Common myeloid progenitor, CD34-positive (primary cell): ENCODE results near the gene CADPS.

ENCODE experiments used
- CTCF ChIA-PET: fragments of 350-600 bp; sonication (Branson Sonifier 250); formaldehyde crosslinking; loops from one replicate; lab custom pipeline; 2021; ENCODE audit warnings: antibody characterized with exemption; lab: Charles Lee
- POLR2A ChIA-PET: fragments of 350-600 bp; sonication (Branson Sonifier 250); formaldehyde crosslinking; loops from one replicate; lab custom pipeline; 2021; ENCODE audit warnings: antibody characterized with exemption; lab: Charles Lee
- DNase-seq, 3 donors: peaks; one replicate each; pipeline versions ENCODE4 v3.0.0 to v3.0.0-alpha.2; 2013
- H3K27ac ChIP-seq, 2 experiments: 1 replicate in 1 of 2; 2 replicates in 1 of 2; pipeline ENCODE4 v1.7.0; 2013; ENCODE audit warnings: inconsistent platforms in 2 of 2, low read length in 2 of 2, mild to moderate bottlenecking in 2 of 2, low read depth in 1 of 2, moderate library complexity in 1 of 2; ENCODE audit not compliant: severe bottlenecking in 2 of 2, insufficient read depth in 1 of 2, poor library complexity in 1 of 2
- H3K27me3 ChIP-seq, 5 experiments: replicated peaks in 2 of 5; 1 replicate in 3 of 5; 2 replicates in 2 of 5; pipeline versions ENCODE4 v1.6.1 to v1.7.0; 2013; ENCODE audit warnings: low read length in 4 of 5, mild to moderate bottlenecking in 2 of 5, moderate library complexity in 2 of 5, inconsistent platforms in 1 of 5; ENCODE audit not compliant: insufficient read depth in 5 of 5, control insufficient read depth in 4 of 5
- H3K36me3 ChIP-seq, 4 experiments: 1 replicate in 2 of 4; 2 replicates in 2 of 4; pipeline versions ENCODE4 v1.6.1 to v1.7.0; 2013; ENCODE audit warnings: low read length in 3 of 4, control low read depth in 1 of 4, mild to moderate bottlenecking in 1 of 4; ENCODE audit not compliant: control insufficient read depth in 4 of 4, insufficient read depth in 4 of 4
- H3K4me1 ChIP-seq, 4 experiments: 1 replicate in 3 of 4; 2 replicates in 1 of 4; pipeline versions ENCODE4 v1.6.1 to v1.7.1; 2013; ENCODE audit warnings: low read length in 3 of 4, mild to moderate bottlenecking in 3 of 4, control low read depth in 1 of 4, inconsistent platforms in 1 of 4, moderate library complexity in 1 of 4; ENCODE audit not compliant: control insufficient read depth in 4 of 4, insufficient read depth in 4 of 4; ENCODE audit errors: control extremely low read depth in 1 of 4
- H3K4me3 ChIP-seq, 7 experiments: 1 replicate in 4 of 7; 2 replicates in 3 of 7; pipeline versions ENCODE4 v1.5.1 to v1.7.0; 2013; ENCODE audit warnings: mild to moderate bottlenecking in 7 of 7, low read length in 6 of 7, moderate library complexity in 6 of 7, inconsistent platforms in 2 of 7, low read depth in 2 of 7, control low read depth in 1 of 7; ENCODE audit not compliant: insufficient read depth in 4 of 7, control insufficient read depth in 1 of 7; ENCODE audit errors: extremely low read depth in 1 of 7
- H3K9me3 ChIP-seq, 5 experiments: 1 replicate in 4 of 5; 2 replicates in 1 of 5; pipeline versions ENCODE4 v1.6.1 to v1.7.1; 2013; ENCODE audit warnings: low read length in 4 of 5, mild to moderate bottlenecking in 2 of 5, inconsistent platforms in 1 of 5, low read depth in 1 of 5, moderate library complexity in 1 of 5; ENCODE audit not compliant: control insufficient read depth in 4 of 5, insufficient read depth in 2 of 5; ENCODE audit errors: control extremely low read depth in 1 of 5
- WGBS: methylation state at CpG from one replicate; pipeline ENCODE4 v1.1.5; 2013; ENCODE audit not compliant: insufficient coverage; 5-methylcytosine and 5-hydroxymethylcytosine counted together

Gene CADPS

GRCh38 chr3:62556121-62556815 is 318.9 kb downstream of the CADPS start:
- Histone ChIP-seq H3K4me3 (no peak overlapping the region), H3K9me3 (no peaks in the 10 kb centered on the region), H3K36me3 (no peaks in the 10 kb centered on the region), H3K27ac (no peak overlapping the region), H3K27me3 (peaks cover 0 to 2% (median 0%) of the 10 kb centered on the region in 5 experiments), H3K4me1 (no peaks in the 10 kb centered on the region)
- ChIA-PET CTCF (interaction anchor here (0.6 to 1.7 kb wide), 4 partner anchors 23 to 1390 kb away, joined by 3 to 7 read pairs (median 4); no protein-coding TSS in a partner anchor), POLR2A (no interaction called here)
- no peak for DNase-seq
- WGBS: 91% methylated on average over 8 of the region's 10 CpGs

GRCh38 chr3:62554264-62554799 is 320.9 kb downstream of the CADPS start:
- Histone ChIP-seq H3K9me3 (no peaks in the 10 kb centered on the region), H3K36me3 (no peaks in the 10 kb centered on the region), H3K4me3 (no peak overlapping the region), H3K4me1 (no peaks in the 10 kb centered on the region), H3K27ac (no peak overlapping the region), H3K27me3 (peaks cover 0 to 8% (median 0%) of the 10 kb centered on the region in 5 experiments)
- peak in 1 of 3 donors; percentile 3 for DNase-seq
- ChIA-PET POLR2A (no interaction called here), CTCF (interaction anchor here (0.6 kb wide), 1 partner anchor 220 kb away, joined by 3 read pairs; no protein-coding TSS in a partner anchor)
- 100% methylated on average over 1 of the region's 3 CpGs for WGBS

GRCh38 chr3:62553811-62554210 is 321.4 kb downstream of the CADPS start:
- DNase-seq: no peak
- ChIA-PET CTCF (interaction anchor here (0.6 kb wide), 1 partner anchor 219 kb away, joined by 3 read pairs; no protein-coding TSS in a partner anchor), POLR2A (no interaction called here)
- WGBS: 79% methylated on average over 2 of the region's 4 CpGs
- peaks cover 0 to 9% (median 0%) of the 10 kb centered on the region in 5 experiments for H3K27me3 ChIP-seq
- no peak overlapping the region for H3K27ac ChIP-seq
- no peaks in the 10 kb centered on the region for H3K36me3 ChIP-seq
- no peak overlapping the region for H3K4me3 ChIP-seq
- H3K9me3 ChIP-seq: no peaks in the 10 kb centered on the region
- no peaks in the 10 kb centered on the region for H3K4me1 ChIP-seq

- no peak for DNase-seq
- Histone ChIP-seq H3K27me3 (peaks cover 0 to 17% (median 2%) of the 10 kb centered on the region in 5 experiments), H3K4me3 (no peak overlapping the region), H3K9me3 (no peaks in the 10 kb centered on the region), H3K4me1 (no peaks in the 10 kb centered on the region), H3K36me3 (no peaks in the 10 kb centered on the region), H3K27ac (no peak overlapping the region)
- POLR2A ChIA-PET: no interaction called here
- CTCF ChIA-PET: no interaction called here
- 94% methylated on average over 2 of the region's 2 CpGs for WGBS
Observed at GRCh38 chr3:62551556-62551955, 323.7 kb downstream of the CADPS start.

GRCh38 chr3:62550439-62550838 is 324.8 kb downstream of the CADPS start:
- Histone ChIP-seq H3K27me3 (peaks cover 0 to 21% (median 2%) of the 10 kb centered on the region in 5 experiments), H3K36me3 (no peaks in the 10 kb centered on the region), H3K9me3 (no peaks in the 10 kb centered on the region), H3K4me3 (no peak overlapping the region), H3K4me1 (no peaks in the 10 kb centered on the region), H3K27ac (no peak overlapping the region)
- ChIA-PET POLR2A (no interaction called here), CTCF (no interaction called here)
- no peak for DNase-seq
- WGBS: 88% methylated on average over 5 of the region's 5 CpGs

- Histone ChIP-seq H3K9me3 (no peaks in the 10 kb centered on the region), H3K4me1 (no peaks in the 10 kb centered on the region), H3K27me3 (peaks cover 0 to 29% (median 3%) of the 10 kb centered on the region in 5 experiments), H3K4me3 (no peak overlapping the region), H3K27ac (no peak overlapping the region), H3K36me3 (no peaks in the 10 kb centered on the region)
- ChIA-PET CTCF (no interaction called here), POLR2A (no interaction called here)
- no peak for DNase-seq
- 56% methylated on average over 1 of the region's 2 CpGs for WGBS
Observed at GRCh38 chr3:62548528-62549205, 326.5 kb downstream of the CADPS start.

- Histone ChIP-seq H3K27me3 (peaks cover 0 to 36% (median 3%) of the 10 kb centered on the region in 5 experiments), H3K4me1 (no peaks in the 10 kb centered on the region), H3K27ac (no peak overlapping the region), H3K4me3 (no peak overlapping the region), H3K9me3 (no peaks in the 10 kb centered on the region), H3K36me3 (no peaks in the 10 kb centered on the region)
- POLR2A ChIA-PET: no interaction called here
- CTCF ChIA-PET: no interaction called here
- WGBS: 95% methylated on average over 7 of the region's 7 CpGs
- DNase-seq: no peak
Observed at GRCh38 chr3:62546266-62546665, 328.9 kb downstream of the CADPS start.
